GM12891 (cell line): ENCODE data around the gene CACNA1G.

Experiments used
- POLR2A ChIP-seq: IDR thresholded peaks from 2 replicates; pipeline ENCODE4 v1.6.1; 2011; ENCODE audit warnings: low read depth, low read length, control low read depth
- POLR2AphosphoS5 ChIP-seq: IDR thresholded peaks from 2 replicates; pipeline ENCODE4 v1.6.1; 2011; ENCODE audit warnings: low read depth, low read length, control low read depth
- SPI1 ChIP-seq: IDR thresholded peaks from 2 replicates; pipeline ENCODE4 v1.6.1; 2011; ENCODE audit warnings: low read depth, low read length, control low read depth

- TF ChIP-seq POLR2AphosphoS5 (no peak), POLR2A (no peak), SPI1 (no peak)
Measured at GRCh38 chr17:50546701-50547034, 13.8 kb upstream of the CACNA1G start.
